Neural cell (in vitro differentiated cells): ENCODE results near the gene EIF4A3.

ENCODE experiments used
- CTCF ChIP-seq: fragments of 450-650 bp; IDR thresholded peaks from 2 replicates; pipeline ENCODE4 v1.5.1; 2014; ENCODE audit warnings: antibody characterized with exemption, mild to moderate bottlenecking, moderate library complexity; ENCODE audit not compliant: poor library complexity, severe bottlenecking
- EP300 ChIP-seq: fragments of 450-650 bp; conservative IDR thresholded peaks from 2 replicates; pipeline ENCODE4 v1.6.1; 2014; ENCODE audit warnings: antibody characterized with exemption, mild to moderate bottlenecking, moderate library complexity; ENCODE audit not compliant: poor library complexity, severe bottlenecking
- EZH2 ChIP-seq: fragments of 200-600, 300-800 bp; shearing (Covaris generic), sonication (generic); IDR thresholded peaks from 2 replicates; pipeline ENCODE4 v1.6.1; 2014; ENCODE audit warnings: antibody characterized with exemption, low read length, borderline replicate concordance, mild to moderate bottlenecking; ENCODE audit not compliant: insufficient read depth, poor library complexity, severe bottlenecking
- MXI1 ChIP-seq: fragments of 450-650 bp; conservative IDR thresholded peaks from 2 replicates; pipeline ENCODE4 v1.6.1; 2014; ENCODE audit warnings: antibody characterized with exemption, mild to moderate bottlenecking; ENCODE audit not compliant: poor library complexity, severe bottlenecking
- POLR2AphosphoS5 ChIP-seq: IDR thresholded peaks from 2 replicates; pipeline ENCODE4 v1.6.1; 2012
- RAD21 ChIP-seq: fragments of 450-650 bp; conservative IDR thresholded peaks from 2 replicates; pipeline ENCODE4 v1.6.1; 2014; ENCODE audit warnings: antibody characterized with exemption, mild to moderate bottlenecking, moderate library complexity
- REST ChIP-seq: IDR thresholded peaks from 2 replicates; pipeline ENCODE4 v1.6.1; 2012; ENCODE audit warnings: borderline replicate concordance
- SMC3 ChIP-seq: fragments of 450-650 bp; conservative IDR thresholded peaks from 2 replicates; pipeline ENCODE4 v1.6.1; 2014; ENCODE audit warnings: antibody characterized with exemption, mild to moderate bottlenecking, moderate library complexity; ENCODE audit not compliant: poor library complexity
- TAF1 ChIP-seq: IDR thresholded peaks from 2 replicates; pipeline ENCODE4 v1.6.1; 2012; ENCODE audit warnings: low read depth

- TF ChIP-seq EZH2: no peak
- no peak for TF ChIP-seq CTCF
- TF ChIP-seq TAF1: no peak
- no peak for TF ChIP-seq POLR2AphosphoS5
- no peak for TF ChIP-seq EP300
- TF ChIP-seq RAD21: no peak
- no peak for TF ChIP-seq REST
- no peak for TF ChIP-seq SMC3
- TF ChIP-seq MXI1: no peak
Measured at GRCh38 chr17:80091376-80091775, 55.6 kb downstream of the EIF4A3 start.
